ENCODE data around the gene PRKG1. TPM values are rescaled to one million over a fixed set of nuclear protein-coding genes. Genes with fewer than 3 reads are reported as not detected.

PRKG1 gene
- total and polyA plus RNA-seq, 2 donors from 2014 or later: 3.6 to 14.8 TPM

GRCh38 chr10:51471271-51471670 lies 397.0 kb downstream of the PRKG1 start:
- FAIRE-seq: no peak
- H3K4me3 ChIP-seq (ENCODE audit: low read length in 3 of 3): no peak overlapping the region
- intact Hi-C loops (cut with DNase I): no loop called here

DNA sequence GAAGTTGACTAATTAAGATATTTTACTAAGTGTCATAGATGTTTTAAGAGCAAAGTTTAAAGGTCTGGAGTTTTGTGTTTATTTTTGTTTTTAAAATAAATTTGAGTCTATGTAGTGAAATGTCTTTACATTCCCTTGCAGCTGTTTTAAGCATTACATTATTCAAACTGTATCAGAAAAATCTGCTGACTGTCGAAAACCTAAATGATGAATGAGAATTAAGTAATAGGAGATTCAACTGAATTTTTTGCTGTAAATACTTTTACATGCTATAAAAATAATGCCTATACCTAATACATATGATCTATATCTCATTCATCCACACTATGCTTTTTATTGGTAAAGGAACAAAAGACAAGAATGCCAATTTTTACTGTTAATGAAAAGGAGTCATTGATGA lies 397.9 kb downstream of the PRKG1 start:
- H3K9me3 ChIP-seq (ENCODE audit: control insufficient read depth in 2 of 3, insufficient read depth in 1 of 3, low read length in 3 of 3): no peaks in the 10 kb centered on the region
- H3K9ac ChIP-seq (ENCODE audit: low read length in 3 of 3): no peak overlapping the region
- DNase-seq (no peak), FAIRE-seq (no peak)
- H3K36me3 ChIP-seq (ENCODE audit: control insufficient read depth in 2 of 3, insufficient read depth in 3 of 3, low read length in 3 of 3): no peaks in the 10 kb centered on the region
- TF ChIP-seq, protein P1, sequence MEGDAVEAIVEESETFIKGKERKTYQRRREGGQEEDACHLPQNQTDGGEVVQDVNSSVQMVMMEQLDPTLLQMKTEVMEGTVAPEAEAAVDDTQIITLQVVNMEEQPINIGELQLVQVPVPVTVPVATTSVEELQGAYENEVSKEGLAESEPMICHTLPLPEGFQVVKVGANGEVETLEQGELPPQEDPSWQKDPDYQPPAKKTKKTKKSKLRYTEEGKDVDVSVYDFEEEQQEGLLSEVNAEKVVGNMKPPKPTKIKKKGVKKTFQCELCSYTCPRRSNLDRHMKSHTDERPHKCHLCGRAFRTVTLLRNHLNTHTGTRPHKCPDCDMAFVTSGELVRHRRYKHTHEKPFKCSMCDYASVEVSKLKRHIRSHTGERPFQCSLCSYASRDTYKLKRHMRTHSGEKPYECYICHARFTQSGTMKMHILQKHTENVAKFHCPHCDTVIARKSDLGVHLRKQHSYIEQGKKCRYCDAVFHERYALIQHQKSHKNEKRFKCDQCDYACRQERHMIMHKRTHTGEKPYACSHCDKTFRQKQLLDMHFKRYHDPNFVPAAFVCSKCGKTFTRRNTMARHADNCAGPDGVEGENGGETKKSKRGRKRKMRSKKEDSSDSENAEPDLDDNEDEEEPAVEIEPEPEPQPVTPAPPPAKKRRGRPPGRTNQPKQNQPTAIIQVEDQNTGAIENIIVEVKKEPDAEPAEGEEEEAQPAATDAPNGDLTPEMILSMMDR (IDR thresholded peaks at IDR 0.05; ENCODE audit: borderline replicate concordance, extremely low read depth, insufficient read depth): no peak
- no peaks in the 10 kb centered on the region for H3K27me3 ChIP-seq (ENCODE audit: control insufficient read depth, insufficient read depth, low read length)
- H3K27ac ChIP-seq (ENCODE audit: low read depth in 2 of 2, low read length in 2 of 2): no peak overlapping the region
- H3K4me3 ChIP-seq (ENCODE audit: low read length in 3 of 3): no peak overlapping the region
- no peaks in the 10 kb centered on the region for H3K4me1 ChIP-seq (ENCODE audit: control insufficient read depth in 2 of 3, insufficient read depth in 2 of 3, low read depth in 1 of 3, low read length in 3 of 3)
- intact Hi-C loops (cut with DNase I): no loop called here

More at GRCh38 chr10:51471271-51471670, 397.0 kb downstream of the PRKG1 start:
- H3K36me3 ChIP-seq (ENCODE audit: control insufficient read depth in 2 of 3, insufficient read depth in 3 of 3, low read length in 3 of 3): no peaks in the 10 kb centered on the region
- TF ChIP-seq, protein P1 (IDR thresholded peaks at IDR 0.05; ENCODE audit: borderline replicate concordance, extremely low read depth, insufficient read depth): no peak
- H3K27ac ChIP-seq (ENCODE audit: low read depth in 2 of 2, low read length in 2 of 2): no peak overlapping the region
- H3K9ac ChIP-seq (ENCODE audit: low read length in 3 of 3): no peak overlapping the region
- no peaks in the 10 kb centered on the region for H3K27me3 ChIP-seq (ENCODE audit: control insufficient read depth, insufficient read depth, low read length)
- DNase-seq: peak in 1 of 5 donors; percentile 5
- no peaks in the 10 kb centered on the region for H3K4me1 ChIP-seq (ENCODE audit: control insufficient read depth in 2 of 3, insufficient read depth in 2 of 3, low read depth in 1 of 3, low read length in 3 of 3)
- H3K9me3 ChIP-seq (ENCODE audit: control insufficient read depth in 2 of 3, insufficient read depth in 1 of 3, low read length in 3 of 3): no peaks in the 10 kb centered on the region

GRCh38 chr10:51479711-51480110 lies 405.4 kb downstream of the PRKG1 start:
- no peak overlapping the region for H3K4me3 ChIP-seq (ENCODE audit: low read length in 3 of 3)
- no peaks in the 10 kb centered on the region for H3K36me3 ChIP-seq (ENCODE audit: control insufficient read depth in 2 of 3, insufficient read depth in 3 of 3, low read length in 3 of 3)
- TF ChIP-seq, protein P1 (IDR thresholded peaks at IDR 0.05; ENCODE audit: borderline replicate concordance, extremely low read depth, insufficient read depth): no peak
- H3K9me3 ChIP-seq (ENCODE audit: control insufficient read depth in 2 of 3, insufficient read depth in 1 of 3, low read length in 3 of 3): no peaks in the 10 kb centered on the region
- no peak for DNase-seq
- H3K27ac ChIP-seq (ENCODE audit: low read depth in 2 of 2, low read length in 2 of 2): no peak overlapping the region
- H3K9ac ChIP-seq (ENCODE audit: low read length in 3 of 3): no peak overlapping the region
- intact Hi-C loops (cut with DNase I): no loop called here
- H3K4me1 ChIP-seq (ENCODE audit: control insufficient read depth in 2 of 3, insufficient read depth in 2 of 3, low read depth in 1 of 3, low read length in 3 of 3): no peaks in the 10 kb centered on the region
- no peaks in the 10 kb centered on the region for H3K27me3 ChIP-seq (ENCODE audit: control insufficient read depth, insufficient read depth, low read length)
- FAIRE-seq: no peak

DNA sequence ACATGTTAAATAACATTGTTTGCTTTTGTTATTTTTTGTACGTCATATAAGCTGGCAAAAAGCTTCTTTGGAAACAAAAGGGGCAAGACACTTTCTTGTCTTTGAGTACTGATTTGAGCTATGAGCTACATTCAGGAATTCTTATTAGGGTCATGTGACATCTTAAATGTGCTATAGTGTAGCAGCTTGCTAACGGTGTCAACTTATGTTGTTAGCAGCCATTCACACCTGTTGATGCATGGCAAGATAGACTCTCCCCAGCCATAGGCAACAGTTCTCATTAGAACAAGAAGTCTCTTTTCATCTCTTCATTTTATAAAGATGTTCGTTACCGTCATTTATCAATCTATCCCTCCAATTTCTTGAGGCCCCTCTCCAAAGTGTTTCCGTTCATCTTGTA lies 411.4 kb downstream of the PRKG1 start:
- FAIRE-seq: no peak
- intact Hi-C loops (cut with DNase I): no loop called here

More for the DNA sequence above, 411.4 kb downstream of the PRKG1 start:
- TF ChIP-seq, protein P1 (IDR thresholded peaks at IDR 0.05; ENCODE audit: borderline replicate concordance, extremely low read depth, insufficient read depth): no peak
- no peak for DNase-seq
- no peaks in the 10 kb centered on the region for H3K9me3 ChIP-seq (ENCODE audit: control insufficient read depth in 2 of 3, insufficient read depth in 1 of 3, low read length in 3 of 3)
- H3K4me1 ChIP-seq (ENCODE audit: control insufficient read depth in 2 of 3, insufficient read depth in 2 of 3, low read depth in 1 of 3, low read length in 3 of 3): no peaks in the 10 kb centered on the region
- no peak overlapping the region for H3K9ac ChIP-seq (ENCODE audit: low read length in 3 of 3)
- H3K4me3 ChIP-seq (ENCODE audit: low read length in 3 of 3): no peak overlapping the region
- no peaks in the 10 kb centered on the region for H3K27me3 ChIP-seq (ENCODE audit: control insufficient read depth, insufficient read depth, low read length)
- no peaks in the 10 kb centered on the region for H3K36me3 ChIP-seq (ENCODE audit: control insufficient read depth in 2 of 3, insufficient read depth in 3 of 3, low read length in 3 of 3)
- no peak overlapping the region for H3K27ac ChIP-seq (ENCODE audit: low read depth in 2 of 2, low read length in 2 of 2)
